Hematopoietic multipotent progenitor cell treated with erythropoietin and hydrocortisone succinate and interleukin-3 and kit ligand, for 8 days (in vitro differentiated cells): ENCODE data around the gene WWTR1.

Source experiments
- DNase-seq: peaks from one replicate; pipeline ENCODE4 v3.0.0-alpha.2; 2015

WWTR1 gene

DNA sequence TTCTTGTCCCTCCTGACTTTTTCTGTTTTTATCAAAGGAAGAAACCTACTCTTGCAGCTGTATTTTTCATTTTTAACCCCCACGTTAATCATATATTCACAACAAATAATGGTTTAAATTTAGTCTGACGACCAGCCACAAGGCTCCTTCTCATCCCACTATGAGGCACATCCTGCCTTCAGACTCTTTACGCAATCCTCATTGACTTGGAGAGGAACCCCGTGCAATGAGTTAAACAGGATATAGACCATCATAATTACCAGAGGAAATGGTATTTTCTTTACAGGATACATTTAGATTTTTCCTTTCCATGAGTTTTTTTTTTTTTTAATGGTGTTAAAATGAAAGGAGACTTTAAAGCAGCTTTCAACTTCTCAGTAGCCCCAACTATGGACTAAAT, 68.5 kb downstream of the WWTR1 start:
- DNase-seq = no peak

DNA sequence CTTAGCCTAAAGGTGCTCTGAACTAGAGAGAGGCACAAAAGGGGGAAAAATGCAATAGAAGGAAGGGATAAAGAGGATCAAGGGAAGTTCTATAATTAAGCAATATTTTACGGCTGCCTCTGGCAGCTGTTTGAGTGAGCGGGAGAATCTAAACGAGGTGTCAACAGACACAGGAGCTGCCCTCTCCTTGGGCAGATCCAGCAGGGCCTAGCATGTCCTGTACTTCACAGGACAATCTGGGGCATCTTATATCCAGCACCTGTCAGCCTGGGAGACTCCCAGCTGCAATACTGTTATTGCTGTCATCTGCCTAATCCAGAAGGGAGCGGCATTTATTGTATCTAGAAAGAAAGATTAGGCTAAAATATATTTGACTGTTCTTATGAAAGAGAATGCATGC, 68.9 kb downstream of the WWTR1 start:
- no peak for DNase-seq

DNA sequence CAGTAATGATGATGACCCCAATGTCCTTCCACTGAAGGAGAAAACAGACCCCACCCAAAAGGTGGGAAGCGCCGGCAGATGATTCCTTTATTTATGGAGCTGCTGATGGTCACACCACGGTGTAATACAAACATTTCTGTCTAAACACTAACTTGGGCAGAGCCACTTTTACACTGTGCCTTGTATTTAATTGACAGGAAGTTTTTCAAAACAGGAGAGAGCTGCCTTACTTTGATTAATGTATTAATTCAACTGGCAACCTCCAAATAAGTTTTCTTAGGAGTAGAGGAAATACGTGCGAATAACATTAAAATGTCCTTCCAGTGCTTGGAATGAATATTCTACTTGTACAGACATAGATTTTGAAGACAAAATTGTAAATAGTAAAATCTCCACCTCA, 70.4 kb downstream of the WWTR1 start:
- DNase-seq = no peak

DNA sequence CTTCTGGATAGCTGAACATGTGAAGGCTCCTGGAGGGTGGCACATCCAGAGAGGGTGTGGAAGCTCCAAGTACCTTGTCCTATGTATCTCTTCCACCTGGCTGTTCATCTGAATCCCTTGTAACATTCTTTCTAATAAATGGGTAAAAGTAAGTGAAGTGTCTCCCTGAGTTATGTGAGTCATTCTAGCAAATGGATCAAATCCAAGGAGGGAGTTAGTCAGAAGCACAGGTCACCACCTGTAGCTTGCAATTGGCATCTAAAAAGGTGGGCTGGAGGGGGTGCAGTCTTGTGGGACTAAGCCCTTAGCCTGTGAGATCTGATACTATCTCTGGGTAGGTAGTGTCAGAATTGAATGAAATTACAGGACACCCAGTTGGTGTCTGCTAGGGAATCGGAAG, 71.0 kb downstream of the WWTR1 start:
- no peak for DNase-seq

- no peak for DNase-seq
Measured at GRCh38 chr3:149585401-149585726, 72.5 kb downstream of the WWTR1 start.

GRCh38 chr3:149583921-149584635, 73.7 kb downstream of the WWTR1 start:
- DNase-seq = no peak

DNA sequence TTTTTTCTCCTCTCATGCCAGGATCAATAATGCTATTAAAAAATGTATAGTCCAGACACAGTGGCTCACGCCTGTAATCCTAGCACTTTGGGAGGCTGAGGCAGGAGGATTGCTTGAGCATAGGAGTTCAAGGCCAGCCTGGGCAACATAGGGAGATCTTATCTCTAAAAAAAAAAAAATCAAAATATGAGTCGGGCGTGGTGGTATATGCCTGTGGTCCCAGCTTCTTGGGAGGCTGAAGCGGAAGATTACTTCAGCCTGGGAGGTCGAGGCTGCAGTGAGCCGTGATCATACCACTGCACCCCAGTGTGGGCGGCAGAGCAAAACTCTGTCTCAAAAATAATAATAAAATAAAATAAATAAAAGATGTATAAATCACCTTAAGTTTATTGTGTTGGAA, 75.4 kb downstream of the WWTR1 start:
- DNase-seq = no peak

- DNase-seq = no peak
Measured at GRCh38 chr3:149581681-149582370, 76.0 kb downstream of the WWTR1 start.

DNA sequence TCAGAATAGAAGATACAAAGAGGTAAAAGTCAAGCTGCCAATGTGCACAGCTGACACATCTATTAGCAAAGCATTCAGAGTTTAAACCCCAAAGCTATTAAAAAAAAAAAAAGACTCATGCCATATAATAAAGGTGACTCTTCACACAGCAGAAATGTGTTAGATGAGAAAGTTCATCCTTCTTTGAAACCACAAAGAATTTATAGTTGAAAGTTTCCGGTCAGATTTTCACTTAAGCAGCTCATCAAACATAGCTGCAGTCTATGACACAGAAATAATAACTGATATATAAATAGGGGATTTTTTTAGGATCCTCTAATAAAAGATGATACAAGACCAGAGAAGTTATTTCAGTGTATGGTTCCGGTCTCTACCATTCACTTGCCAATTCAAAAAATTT, 76.6 kb downstream of the WWTR1 start:
- DNase-seq = no peak

DNA sequence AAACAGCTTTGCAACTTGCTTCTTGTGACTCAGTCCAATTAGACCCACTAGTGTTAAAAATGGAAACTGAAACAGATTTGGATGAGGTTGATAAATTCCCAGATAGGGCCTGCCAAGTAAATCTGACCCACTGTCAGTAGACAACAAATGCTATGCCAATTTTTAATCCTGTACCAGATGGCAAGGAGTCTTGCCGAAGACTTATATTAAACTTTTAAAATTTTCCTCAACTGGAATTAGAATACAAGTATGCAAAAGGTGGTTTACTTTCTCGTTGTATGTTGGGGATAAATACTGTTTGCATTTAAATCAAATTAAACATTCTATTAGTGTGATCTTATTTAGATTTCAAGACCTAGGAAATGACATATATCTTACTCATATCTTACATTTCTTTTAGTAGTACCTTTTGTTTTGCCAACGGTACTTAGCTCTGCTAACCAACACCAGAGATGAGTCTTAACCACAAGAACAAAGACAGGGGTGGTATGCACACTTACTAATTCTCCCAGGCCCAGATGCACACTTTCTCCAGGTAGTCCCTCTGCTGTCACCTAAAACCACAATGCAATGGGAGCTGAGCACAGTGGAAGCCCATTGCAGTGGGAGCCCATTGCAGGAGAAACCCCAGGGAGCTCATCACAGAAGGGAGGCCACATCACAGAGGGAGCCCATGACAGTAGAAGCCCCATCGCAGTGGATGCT, 77.8 kb downstream of the WWTR1 start:
- DNase-seq = no peak

GRCh38 chr3:149579161-149579560, 78.7 kb downstream of the WWTR1 start:
- no peak for DNase-seq

DNA sequence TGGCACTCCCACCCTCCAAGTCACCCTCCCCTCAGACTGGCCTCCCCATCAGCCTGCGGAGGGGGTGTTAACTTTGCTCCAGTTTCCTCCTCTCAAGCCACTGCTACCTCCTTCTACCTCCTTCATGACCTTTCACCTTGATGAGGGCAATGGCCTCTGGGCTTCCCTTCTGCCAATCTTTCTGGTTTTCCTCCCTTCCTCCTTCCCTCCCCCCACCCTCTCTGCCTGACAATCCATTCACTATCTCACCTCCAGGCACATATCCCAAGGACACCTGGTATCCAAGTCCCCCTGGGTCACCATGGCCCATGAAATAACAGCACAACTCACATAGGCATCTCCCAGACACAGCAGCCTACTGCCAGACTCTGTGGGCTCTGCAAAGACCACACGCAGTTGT, 80.0 kb downstream of the WWTR1 start:
- DNase-seq = no peak

- DNase-seq = no peak
Measured at GRCh38 chr3:149575961-149576564, 81.8 kb downstream of the WWTR1 start.

DNA sequence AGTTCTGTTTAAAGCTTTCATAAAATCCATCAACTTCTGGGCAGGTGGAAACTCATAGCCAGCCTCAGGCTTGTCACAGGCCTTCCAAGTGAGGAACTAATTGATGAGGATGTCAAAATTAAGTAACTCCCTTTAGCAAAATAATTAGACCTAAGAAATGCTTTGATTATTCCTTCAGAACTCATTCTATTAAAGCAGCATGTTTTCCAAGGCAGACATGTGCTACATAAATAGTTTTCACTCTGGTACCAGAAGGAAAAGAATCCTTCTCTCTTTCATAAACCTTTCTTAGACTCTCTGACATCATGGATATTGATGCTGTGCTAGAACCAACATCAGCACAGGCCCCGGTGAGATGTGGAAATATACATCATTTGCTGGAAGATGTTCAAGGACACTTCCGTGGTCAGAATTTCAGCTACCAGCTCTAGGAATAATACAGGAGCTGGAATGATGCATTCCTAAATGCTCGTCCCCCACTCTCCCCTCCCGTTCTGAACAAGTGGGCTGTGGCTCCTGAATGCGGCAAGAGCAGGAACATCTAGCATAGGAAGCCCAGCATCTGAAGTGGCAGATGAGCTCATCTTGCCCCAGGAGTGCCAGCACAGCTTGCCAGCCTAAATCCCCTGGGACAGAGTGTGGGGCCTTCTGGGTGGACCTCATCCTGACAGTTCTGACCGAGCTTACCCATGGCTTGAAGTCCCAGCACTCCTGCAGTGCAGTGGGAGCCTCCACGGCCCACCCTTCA, 82.4 kb downstream of the WWTR1 start:
- DNase-seq = no peak

GRCh38 chr3:149572796-149573414, 84.9 kb downstream of the WWTR1 start:
- no peak for DNase-seq

DNA sequence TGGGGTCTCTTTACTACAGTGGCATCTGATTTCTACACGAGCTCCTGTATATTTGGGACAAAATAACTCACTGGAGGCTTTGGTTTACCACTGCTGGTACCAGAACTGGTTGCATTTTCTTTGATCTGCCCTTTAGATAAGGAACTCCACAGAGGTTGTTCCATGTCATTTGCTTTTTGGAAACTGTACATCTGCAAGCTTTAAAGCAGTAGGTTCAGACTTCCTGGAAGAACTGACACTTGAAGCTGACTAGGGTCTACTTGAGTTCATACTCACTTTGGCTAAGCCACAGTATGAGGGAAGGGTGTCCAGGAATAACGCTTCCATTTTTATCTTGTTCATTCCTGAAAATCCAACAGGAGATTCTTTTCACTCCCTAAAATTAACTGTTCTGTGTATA, 86.4 kb downstream of the WWTR1 start:
- DNase-seq = no peak

- no peak for DNase-seq
Measured at GRCh38 chr3:149570016-149570415, 87.8 kb downstream of the WWTR1 start.

- DNase-seq = no peak
Measured at GRCh38 chr3:149567381-149567780, 90.4 kb downstream of the WWTR1 start.

GRCh38 chr3:149566292-149566975, 91.4 kb downstream of the WWTR1 start:
- no peak for DNase-seq

DNA sequence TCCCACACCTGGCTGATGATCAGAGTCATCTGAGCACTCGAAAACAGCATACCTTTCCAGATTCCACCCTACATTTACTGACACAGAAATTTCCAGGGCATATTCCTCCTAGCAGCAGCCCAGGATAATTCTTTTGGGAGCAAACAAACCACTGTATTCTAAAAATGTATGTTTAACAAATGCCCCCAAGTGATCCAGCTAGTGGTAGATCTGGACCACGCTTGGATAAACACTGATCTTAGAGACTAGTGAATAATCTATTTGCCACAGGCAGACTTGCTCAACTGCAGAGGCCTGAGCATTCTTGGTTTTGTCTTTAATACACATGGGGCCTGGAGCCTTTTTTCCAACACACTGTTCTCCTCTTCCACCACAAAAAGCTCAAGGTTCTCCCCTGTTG, 93.7 kb downstream of the WWTR1 start:
- no peak for DNase-seq

DNA sequence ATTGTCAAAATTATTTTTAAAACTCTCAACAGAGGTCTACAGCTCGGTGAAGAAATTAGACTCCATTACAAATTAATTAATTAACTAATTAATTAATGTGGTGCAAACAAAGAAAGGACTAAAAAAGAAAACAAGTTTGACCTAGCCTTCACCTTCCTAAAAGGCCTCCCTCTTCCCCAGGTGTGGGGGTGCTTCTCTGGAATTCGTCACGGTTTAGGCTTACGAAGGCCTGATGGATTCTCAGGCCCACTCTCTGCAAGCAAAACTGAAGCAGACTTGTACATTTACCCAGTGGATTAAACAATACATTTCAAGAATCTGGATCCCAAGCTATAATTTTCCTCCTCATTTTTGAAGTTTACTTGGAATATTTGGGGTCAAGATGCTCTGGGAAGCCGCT, 94.7 kb downstream of the WWTR1 start:
- no peak for DNase-seq

DNA sequence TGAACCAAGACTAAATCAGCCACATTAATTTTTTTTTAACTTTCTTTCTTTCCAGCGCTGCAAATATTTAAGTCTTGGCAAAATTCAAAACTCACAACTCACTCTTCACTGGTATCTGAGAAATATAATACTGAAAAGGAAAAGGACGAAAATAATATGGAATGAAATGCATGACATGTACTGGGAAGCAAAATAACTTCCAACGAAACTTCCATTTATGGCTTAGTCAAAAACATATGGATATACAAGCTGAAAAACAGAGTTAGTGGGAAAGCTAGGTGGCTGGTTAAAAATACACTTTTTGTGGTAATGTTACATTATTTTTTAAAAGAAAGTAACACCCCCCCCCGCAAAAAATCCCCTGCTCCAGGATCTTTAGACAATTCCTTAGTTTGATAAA, 97.2 kb downstream of the WWTR1 start:
- DNase-seq = no peak
